SKM-1 treated with dmso at 0.1 percent for 144 hours (cell line): ENCODE measurements around the gene XRCC6.
"Not testable (repeated sequence)": the region's sequence is repeated elsewhere in the genome, so short reads cannot be mapped to it uniquely, and the experiment has no call there.

Source experiments
- DNase-seq: peaks from one replicate; lab custom pipeline; 2025; ENCODE audit not compliant: unreplicated experiment; lab: John Stamatoyannopoulos, UW

XRCC6 gene

DNA sequence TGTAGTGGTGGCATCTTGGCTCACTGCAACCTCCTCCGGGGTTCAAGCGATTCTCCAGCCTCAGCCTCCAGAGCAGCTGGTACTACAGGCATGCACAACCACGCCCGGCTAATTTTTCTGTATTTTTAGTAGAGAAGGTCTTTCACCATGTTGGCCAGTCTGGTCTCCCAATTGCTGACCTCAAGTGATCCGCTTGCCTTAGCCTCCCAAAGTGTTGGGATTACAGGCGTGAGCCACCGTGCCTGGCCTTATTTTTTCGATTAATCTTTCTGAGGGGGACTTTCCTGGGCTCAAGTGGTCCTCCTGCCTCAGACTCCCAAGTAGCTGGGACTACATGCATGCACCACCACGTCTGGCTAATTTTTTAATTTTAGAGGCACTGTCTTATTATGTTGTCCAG, 62.0 kb downstream of the XRCC6 start:
- no peak for DNase-seq

DNA sequence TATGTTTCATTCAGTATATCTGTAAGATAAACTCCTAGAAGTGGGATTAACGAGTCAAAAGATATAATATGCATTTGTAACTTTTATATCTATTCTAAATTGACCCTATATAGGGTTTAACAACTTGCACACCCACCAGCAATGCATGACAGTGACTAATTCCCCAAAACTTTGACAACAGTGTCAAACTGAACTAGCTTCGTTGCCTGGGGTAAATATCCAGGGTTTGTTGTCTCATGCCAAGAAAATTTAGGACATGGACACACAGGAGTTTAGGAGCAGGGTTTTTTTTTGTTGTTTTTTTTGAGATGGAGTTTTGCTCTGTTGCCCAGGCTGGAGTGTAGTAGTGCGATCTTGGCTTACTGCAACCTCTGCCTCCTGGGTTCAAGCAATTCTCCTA, 62.5 kb downstream of the XRCC6 start:
- DNase-seq: no peak

DNA sequence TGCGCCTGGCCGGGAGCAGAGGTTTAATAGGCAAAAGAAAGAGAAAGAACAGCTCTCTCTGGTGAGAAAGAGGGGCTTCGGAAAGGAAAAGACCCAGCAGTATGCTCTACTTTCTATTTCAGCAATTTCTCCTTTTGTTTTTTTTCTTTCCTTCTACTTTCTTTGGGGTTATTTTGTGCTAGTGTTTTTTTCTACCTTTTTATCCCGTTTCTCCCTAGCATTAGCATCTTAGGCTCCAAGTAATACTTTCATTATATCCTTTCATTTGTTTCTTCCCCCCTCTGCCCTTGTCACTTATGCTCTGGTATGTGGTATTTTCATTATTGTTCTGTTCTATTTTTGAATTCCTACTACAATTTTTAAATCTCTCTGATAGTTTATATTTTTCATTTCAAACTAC, 63.1 kb downstream of the XRCC6 start:
- no peak for DNase-seq

DNA sequence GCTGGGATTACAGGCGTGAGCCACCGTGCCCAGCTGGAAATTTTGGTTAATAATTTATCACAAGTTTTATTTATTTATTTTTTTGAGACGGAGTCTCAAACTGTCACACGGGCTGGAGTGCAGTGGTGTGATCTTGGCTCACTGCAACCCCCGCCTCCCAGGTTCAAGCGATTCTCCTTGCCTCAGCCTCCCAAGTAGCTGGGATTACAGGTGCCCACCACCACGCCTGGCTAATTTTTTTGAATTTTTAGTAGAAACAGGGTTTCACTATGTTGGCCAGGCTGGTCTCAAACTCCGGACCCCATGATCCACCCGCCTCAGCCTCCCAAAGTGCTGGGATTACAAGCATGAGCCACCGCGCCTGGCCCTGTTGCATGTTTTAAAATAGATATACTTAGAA, 65.8 kb downstream of the XRCC6 start:
- not testable (repeated sequence) for DNase-seq

DNA sequence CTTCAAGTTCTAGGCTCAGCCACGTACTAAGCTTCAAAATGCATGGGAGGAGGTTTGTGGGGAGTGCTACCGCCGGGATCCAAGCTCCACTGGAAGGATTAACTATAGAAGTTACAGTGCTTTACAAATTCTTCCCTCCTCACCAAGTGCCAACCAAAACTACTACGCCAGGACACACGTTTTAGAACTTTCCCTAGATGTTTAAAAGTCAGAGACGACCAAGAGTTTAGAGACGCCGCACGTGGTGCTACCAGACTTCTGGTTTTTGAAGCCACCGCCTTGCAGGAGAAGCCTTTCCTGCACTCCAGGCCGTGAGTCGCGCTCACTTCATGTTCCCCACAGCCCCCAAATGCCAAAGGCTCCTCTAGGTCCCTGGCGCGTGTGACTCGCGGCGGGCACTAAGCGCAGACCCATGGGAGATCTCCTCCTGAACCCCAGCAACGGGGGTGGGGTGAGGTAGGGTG, 66.8 kb downstream of the XRCC6 start:
- no peak for DNase-seq

DNA sequence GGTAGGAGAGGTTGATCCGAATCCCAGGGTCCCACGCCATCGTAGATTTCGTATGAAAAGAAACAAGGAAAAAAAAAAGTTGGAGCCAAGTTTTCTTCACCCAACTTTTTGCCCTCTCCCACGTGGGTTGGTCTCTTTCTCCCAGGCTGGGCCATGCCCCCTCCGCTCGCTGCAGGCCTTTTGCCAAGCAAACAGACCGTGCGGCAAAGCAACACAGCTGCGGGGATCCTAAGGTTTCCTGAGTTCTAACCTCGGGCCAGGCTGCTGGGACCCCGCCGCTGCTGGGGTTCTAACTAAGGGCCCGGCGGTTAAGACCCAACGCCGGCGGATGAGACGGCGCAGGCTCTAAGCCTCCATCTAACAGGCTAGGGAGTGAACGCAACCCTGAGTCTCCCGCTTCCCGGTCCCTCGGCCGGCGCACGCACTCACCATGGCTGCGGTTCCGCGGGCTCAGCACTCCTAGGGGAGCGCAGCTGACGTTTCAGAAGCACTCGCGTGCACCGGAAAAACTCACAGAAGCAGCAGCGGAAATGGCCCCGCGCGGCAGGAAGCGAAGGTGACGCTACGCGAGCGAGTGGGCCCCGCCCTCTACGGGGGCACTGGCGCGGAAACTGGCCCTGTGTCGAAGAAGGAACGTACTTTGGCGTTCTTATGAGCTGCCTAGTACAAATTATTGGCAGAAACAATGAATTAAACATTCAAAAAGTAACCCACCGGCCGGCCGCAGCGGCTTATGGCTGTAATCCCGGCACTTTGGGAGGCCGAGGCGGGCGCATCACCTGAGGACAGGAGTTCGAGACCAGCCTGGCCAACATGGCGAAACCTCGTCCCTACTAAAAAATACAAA, 67.5 kb downstream of the XRCC6 start, which contains the start of gene SNU13:
Gene SNU13, minus strand, starts transcription at position 503 of the 847 bp plus-strand sequence. Its CDS starts 71 bp downstream, at position 432.
- peak; percentile 96 for DNase-seq

DNA sequence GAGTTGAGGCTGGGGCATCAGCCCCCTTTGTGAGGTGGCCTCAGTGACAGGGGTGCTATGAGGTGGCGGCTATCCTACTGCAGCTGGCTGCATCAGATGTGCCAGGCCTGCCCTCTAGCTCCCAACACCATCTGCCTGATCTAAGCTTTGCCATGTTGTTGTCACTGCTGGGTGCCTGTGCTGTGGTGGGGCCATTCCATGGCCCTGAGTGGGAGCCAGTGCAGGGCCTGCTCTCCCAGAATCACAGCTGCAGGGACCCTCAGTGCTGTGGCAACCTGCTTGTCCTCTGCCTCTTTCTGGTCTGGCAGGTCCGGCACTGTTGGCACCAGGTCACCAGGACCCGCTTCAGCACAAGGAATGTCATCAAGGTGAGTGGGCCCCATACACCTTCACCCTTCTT, 69.4 kb downstream of the XRCC6 start:
- no peak for DNase-seq

DNA sequence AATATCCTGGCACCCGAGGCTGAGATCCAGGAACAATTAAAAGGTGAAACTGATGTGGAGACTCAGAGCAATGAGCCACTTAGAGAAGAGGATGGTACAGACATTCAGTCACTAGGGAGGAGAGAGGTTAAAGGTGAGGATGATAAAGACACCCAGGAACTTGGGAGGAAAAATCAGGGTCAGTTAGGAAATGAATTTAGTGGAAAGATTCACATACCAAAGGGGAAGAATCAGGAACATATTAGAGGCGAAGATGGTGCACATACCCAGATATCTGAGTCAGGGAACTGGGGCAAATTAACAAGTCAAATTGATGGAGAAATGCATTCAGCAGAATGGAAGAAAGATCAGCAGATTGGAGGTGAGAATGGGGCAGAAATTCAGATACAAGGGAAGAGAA, 74.1 kb downstream of the XRCC6 start:
- DNase-seq: no peak

DNA sequence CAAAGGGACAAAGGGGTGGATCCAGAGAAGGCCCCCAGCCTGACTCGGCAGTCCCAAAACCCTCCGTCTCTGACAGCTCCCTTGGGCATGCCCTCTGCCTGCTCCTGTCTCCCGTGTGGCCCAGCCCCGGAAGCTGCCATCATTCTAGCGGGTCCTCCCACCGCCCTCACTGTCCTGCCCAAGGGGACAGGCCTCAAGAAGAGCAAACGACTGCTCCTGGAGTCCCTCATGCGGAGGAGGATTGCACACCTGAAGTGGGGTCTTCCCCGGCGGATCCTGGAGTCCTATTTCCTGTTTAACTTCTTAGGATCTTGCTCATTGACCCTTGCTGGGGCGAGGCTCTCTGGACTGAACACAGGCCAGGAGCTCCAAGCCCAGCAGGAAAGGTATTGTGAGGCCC, 75.6 kb downstream of the XRCC6 start:
- DNase-seq: no peak

DNA sequence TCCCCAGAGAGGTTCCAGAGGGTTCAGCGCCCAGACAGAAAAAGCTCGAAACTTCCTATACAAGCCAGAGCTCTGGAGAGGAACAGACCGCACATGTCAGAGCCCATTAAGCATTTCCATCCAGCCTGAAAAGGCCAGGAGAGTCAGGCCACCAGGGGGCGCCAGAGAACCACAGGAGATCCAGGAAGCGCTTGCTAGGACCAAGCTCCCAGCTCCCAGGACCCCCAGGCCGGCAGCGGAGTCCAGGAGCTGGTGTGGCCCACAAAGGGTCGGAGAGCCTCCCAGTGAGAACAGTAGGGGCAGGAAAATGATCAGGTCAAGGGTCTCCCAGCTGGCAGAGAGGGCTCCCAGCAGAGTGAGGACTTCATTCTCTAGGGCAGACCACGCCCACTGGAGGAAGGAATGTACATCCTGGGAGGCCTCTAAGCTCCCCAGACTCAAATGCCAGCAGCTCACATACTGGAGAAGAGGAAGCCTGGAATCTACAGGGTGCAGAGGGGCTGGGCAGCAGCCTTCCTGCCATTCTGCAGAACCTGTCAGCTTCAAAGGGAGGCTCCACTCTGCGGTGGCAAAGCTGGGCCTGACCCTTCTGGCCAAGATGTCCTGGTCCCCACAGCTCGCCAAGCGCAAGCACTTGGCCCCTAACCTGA, 76.2 kb downstream of the XRCC6 start:
- peak; percentile 82 for DNase-seq

DNA sequence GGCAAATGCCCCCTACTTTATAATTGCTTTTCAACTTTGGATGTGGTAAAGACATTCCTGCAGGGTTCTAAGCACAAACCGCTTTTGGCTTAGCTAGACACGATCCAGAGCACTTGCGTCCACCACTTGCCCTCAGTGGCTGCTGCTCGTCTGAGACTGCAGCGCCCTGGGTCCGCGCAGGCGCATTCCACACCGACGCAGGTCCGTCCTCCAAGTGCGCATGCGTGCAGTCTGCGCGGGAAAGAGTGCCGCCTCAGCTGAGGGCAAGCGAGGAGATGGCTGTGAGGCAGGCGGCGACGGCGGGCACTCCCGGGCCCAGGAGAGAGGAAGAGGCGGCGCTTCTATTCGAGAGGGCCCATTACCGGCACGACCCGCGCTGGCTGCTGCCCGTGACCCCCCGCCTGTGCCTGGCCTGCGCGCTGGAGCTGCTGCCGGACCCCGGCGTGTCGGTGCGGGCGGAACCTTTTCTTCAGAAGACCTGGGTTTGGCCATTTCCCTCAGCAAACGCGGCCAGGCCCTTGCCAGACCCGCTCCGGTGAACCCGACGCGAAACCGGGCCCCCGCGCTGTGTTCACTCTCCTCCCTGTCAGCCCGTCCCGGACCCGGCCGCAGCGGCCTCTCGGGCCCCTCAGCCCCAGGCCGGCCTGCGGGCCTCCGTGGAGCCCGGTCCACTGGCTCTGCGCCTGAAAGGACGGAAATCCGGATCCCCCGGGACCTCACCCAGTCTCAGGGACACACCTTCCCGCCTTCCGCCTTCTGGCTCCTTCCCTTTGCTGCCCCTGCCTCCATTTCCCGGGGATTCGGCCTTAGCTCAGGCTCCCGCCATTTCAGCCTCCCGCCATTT, 78.4 kb downstream of the XRCC6 start, which contains the start of gene MEI1:
Gene MEI1, plus strand, starts transcription at position 240 of the 844 bp plus-strand sequence. Its CDS starts 36 bp downstream, at position 276.
- no peak for DNase-seq

DNA sequence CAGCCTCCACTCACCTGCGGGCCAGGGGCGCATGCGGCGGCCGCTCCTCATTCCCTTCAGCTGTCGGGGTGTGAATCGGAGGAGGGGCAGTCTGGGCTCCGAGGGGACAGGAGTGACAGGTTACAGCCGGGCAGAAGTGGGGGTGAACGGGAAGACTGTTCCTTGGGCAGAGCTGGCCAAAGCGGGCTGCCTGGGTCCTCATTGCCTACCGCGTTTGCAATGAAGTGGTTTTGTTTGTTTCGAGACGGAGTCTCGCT, 78.9 kb downstream of the XRCC6 start:
- no peak for DNase-seq

DNA sequence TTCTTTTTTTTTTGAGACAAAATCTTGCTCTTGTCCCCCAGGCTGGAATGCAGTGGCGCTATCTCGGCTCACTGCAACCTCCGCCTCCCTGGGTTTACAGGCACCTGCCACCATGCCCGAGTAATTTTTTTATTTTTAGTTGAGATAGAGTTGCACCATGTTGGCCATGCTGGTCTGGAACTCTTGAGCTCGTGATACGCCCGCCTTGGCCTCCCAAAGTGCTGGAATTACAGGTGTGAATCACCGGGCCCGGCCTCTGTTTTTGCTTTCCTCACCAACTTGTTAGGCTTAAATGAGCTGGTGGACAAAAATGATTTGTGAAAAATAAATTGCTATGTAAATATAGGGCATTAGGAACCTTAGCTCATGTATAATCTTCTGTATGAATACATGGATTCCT, 81.7 kb downstream of the XRCC6 start:
- no peak for DNase-seq

DNA sequence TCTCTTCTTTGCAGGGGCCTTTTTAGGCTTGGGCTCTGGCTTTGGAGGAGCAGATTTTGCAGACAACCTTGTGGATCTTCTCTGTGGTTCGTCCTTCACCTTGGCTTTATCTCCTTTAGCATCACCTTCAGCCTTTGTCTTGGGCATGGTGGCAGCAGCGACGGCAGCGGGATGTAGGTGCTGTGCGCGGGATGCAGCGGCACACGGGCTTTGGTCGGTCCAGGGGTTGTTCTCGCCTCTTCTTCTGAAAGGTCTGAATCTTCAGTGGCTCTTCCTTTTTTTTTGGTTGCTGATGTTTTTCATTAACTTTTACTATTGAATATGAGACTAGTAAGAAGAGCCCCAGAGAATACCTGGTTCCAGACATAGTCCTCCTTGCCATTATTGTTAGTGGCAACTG, 88.2 kb downstream of the XRCC6 start:
- DNase-seq: no peak

DNA sequence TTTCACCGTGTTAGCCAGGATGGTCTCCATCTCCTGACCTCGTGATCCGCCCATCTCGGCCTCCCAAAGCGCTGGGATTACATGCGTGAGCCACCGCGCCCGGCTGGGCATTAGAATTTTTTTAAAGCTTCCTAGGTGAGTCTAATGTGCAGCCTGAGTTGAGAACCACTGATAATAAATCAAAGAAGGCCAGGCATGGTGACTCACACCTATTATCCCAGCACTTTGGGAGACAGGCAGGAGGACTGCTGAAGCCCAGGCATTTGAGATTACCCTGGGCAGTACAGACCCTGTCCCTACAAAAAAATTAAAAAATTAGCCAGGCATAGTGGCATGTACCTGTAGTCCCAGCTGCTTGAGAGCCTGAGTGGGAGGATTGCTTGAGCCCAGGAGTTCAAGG, 91.9 kb downstream of the XRCC6 start:
- no peak for DNase-seq
